GM21576 (cell line): ENCODE data around the gene GALNT14.

Experiments
- ATAC-seq: cut with Tn5 transposase; IDR thresholded peaks from one replicate; pipeline ENCODE4 v1.9.1; 2021; ENCODE audit warnings: mild to moderate bottlenecking, moderate library complexity; ENCODE audit not compliant: unreplicated experiment

GALNT14 gene

DNA sequence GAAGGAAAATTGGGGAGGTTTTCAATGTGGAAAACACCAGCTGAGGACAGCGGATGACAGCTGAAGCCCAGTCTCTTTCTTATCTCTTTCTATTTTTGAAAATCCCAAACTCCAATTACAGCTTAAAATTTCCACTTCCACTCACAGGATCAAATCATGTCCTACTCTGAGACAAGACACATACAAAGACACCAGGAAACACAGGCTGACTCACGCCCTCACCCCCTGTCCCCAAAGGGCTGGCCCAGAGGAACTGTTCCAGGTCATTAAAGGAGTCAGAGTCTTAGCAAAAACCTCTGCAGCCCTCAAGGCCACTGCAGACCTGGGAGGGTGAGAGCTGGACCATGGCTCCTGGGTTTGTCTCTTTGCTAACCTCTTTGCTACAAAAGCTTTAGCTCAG, 187.9 kb downstream of the GALNT14 start:
- ATAC-seq = no peak

DNA sequence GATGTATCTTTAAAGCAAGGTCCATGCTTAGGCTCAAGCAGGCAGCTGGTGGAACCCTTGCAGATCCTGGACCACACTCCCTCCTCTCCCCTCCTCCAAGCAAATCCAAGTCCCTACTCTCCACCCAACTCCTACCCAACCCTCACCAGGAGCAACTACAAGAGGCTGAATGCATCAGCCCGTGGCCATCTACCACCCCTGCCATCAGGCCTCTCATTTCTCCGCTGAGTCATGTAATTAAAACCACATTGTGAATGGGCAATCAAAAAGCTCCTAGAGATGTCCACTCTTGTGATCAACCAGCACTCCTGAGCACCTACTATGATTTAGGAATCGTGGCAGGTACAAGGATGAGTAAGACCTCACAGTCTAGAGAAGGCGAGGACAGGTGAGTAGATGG, 188.8 kb downstream of the GALNT14 start:
- no peak for ATAC-seq

DNA sequence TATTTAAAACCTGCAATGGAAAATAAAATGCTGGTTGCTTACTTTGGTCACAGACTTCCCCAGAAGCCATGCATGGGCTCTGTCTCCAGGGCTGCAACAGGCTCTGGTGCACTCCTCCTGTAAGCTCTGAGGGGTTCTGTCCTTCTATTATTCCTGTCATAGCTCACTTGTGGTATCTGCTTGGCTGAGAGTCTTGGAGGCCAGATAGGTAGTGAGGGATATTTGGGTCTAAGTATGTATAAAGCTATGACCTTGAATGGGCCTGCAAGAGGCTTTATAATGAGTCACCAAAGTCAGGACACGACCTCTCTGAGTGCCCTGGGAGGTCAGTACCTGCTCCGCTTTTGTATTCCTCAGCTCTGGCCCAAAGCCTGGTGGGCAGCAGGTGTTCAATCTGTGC, 189.4 kb downstream of the GALNT14 start:
- ATAC-seq = no peak

DNA sequence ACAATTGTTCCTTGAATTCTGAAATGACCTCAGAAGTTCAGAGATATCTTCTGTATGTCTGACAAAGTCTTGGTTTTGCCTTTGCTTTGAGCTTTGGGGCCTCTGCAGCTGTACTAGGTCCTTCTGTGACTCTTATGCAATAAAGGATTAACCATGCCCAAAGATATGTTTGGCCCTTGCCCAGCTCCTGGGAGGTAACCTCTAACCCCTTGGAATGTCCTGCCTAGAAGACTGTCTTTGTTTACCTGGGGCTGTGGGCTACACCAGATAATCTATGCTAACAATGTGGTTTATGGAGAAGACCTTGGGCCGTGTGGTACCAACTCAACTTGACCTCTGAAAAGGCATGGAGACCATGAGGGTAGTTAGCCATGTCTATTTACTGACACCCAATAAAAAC, 190.1 kb downstream of the GALNT14 start:
- no peak for ATAC-seq

GRCh38 chr2:30947686-30948085, 190.6 kb downstream of the GALNT14 start:
- ATAC-seq = no peak

DNA sequence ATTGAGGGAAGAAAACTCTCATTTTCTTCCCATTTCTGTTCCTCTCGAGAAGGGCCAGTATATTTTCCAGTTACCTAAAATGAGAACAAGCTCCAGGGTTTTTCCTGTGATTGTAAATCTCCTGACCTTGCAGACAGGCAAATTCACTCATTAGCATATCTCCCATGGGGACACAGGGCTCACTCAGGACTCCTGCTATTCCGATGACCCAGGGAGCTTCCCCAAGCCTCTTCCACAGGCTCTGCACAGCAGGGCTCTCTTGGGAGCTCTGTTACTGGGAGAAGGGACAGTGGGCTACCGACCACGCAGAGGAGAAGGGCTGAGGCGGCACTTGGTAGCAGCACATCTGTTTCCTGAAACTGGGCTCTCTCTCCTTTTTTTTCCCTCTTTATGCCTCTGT, 195.8 kb downstream of the GALNT14 start:
- ATAC-seq = no peak

- no peak for ATAC-seq
Measured at GRCh38 chr2:30940839-30941238, 197.4 kb downstream of the GALNT14 start.

DNA sequence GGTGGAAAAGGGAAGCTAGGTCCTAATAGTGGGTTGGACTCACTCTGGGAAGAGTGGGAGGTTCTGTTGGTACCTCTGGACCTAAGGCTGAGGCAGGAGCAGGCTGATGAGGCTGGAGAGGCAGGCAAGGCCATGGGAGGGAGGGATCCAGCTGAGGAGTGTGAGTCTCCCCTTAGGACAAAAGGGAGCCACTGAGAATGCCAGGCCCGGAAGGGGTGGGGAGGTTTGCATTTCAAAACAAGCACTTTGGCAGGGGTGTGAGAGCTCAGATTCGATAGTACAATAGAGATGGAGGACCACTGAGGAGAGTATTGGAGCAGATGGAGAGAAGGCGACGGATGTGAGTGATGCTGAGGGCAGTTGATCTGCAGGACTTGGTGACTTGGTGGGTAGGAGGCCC, 198.9 kb downstream of the GALNT14 start:
- no peak for ATAC-seq

DNA sequence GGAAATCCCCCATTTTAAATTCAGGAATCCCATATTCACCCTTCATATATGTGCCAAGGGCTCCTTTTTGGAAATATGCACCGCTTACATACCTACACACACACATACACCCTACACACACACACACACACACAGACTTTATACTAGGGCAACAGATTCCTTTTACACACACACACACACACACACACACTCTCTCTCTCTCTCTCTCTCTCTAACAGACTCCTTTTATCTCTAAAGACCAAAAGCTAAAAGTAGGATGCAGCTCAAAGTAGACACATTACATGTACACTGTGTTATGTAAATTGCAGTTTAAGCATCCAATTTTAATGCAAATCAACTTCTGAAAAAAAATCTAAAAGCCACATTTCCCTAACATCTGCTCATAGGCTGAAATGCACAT, 200.0 kb downstream of the GALNT14 start:
- no peak for ATAC-seq

DNA sequence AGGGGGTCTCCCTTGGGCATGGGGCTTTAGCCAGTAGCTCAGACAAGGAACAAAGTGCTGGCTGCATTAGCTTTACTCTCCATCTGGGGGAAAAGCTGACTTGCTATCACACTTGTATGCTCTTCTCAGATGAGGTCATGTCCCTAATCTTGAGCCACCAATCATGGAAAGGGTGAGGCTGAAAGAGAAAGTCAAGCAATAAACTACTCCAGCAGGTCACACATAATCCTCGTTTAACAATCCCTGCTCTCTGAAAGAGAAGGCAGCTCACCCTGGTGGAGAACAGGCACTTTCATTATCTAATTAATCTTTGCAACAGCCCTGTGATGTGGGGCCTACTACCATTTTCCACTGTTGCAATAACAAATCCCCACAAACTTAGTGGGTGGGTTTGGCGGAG, 201.3 kb downstream of the GALNT14 start:
- ATAC-seq = no peak

DNA sequence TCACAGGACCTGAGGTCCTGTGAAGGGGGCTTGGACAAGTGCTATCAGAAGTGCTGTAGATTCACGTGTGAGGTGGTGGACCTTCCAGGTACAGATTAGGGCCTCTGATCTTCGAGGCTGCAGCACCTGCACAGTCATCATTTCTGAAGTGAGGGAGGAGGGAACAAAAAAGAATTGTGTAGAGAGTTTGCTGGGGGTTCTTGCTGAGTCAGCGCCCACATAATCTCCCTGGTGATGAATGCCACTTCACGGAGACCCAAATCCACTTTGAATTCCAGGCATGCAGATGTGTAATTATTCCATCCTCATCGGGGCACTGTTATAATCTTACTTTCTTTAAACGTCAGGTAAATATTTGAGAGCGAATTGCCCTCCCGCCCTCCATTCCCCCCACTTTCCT, 202.4 kb downstream of the GALNT14 start:
- no peak for ATAC-seq

- no peak for ATAC-seq
Measured at GRCh38 chr2:30934066-30934465, 204.2 kb downstream of the GALNT14 start.

GRCh38 chr2:30933496-30933895, 204.7 kb downstream of the GALNT14 start:
- ATAC-seq = no peak

DNA sequence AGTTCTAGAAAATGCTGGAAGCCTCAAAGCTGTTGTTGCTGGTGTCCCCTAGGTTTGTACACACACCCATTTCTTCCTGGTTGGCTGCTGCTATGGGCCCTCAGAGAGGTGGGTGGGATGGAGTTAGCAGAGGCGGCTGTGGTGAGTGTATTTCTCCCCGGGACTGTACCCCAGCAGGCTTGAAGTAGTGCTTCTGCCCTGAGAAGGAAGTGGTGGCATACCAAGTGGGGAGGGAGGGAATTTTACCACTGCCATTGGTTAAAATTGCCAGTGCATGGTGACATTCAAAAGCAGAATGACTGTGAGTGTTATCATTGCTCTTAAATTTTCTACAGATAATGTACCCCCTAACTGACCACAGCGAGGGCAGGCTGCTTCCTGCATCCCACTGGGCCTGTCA, 205.4 kb downstream of the GALNT14 start:
- no peak for ATAC-seq

- no peak for ATAC-seq
Measured at GRCh38 chr2:30931841-30932407, 206.3 kb downstream of the GALNT14 start.

DNA sequence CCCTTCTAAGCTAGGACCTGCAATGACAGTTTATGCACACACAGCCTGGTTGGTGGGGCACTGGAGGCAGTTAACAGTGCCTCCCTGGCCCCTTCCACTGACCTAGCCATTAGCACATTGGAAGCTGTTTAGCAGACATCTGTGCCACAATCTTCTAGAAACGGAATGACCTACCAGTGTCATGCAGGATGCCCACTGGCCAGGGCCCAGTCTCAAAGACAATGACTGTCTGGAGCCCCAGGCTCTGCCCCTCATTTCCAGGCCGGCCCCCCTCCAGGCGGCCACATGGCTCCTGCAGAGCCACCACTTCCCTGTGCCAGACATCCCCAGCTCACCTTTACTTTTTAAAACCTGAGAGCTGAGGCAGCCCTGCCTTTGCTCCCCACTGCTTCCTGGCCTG, 207.5 kb downstream of the GALNT14 start:
- no peak for ATAC-seq

- ATAC-seq = no peak
Measured at GRCh38 chr2:30927465-30928075, 210.7 kb downstream of the GALNT14 start.

DNA sequence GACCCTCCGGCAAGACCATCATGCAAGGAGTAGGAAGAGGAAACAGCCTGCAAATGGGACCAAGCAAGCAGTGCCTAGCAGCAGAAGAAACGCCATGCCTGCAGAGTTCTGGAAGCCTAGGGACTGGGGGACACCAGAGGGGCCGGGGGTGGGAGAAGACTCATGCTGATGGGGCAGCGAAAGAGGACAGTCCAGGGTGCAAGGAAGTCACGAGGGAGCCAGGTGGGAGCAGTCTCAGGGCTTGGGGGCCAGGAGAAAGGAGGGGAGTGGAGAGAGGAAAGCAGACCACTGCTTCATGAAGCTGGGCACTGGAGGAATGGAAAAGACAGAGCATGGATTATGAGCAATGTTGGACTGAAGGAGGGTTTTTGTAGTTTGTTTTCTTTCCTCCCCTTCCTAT, 211.6 kb downstream of the GALNT14 start:
- no peak for ATAC-seq

- ATAC-seq = no peak
Measured at GRCh38 chr2:30923623-30924022, 214.6 kb downstream of the GALNT14 start.

GRCh38 chr2:30920511-30920910, 217.7 kb downstream of the GALNT14 start:
- no peak for ATAC-seq

GRCh38 chr2:30915486-30915885, 222.8 kb downstream of the GALNT14 start:
- ATAC-seq = no peak

DNA sequence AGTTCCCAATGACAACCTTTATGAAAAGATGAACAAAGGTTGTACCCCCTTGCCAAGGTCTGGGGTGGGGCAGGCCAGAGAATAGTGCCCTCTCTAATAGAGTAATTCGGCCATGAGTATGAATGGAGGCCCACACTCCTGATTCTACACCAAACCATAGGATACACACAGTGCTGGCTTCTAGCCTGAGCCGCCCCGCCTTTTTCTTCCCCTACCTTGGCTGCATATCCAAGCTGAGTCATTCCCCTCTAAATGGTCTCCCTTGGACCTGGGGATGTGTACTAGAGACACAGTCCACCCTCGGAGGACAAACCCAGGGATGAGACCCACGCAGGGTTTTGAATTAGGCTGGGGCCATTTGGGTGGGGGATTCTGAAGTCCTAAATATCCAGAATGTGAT, 223.8 kb downstream of the GALNT14 start:
- no peak for ATAC-seq

DNA sequence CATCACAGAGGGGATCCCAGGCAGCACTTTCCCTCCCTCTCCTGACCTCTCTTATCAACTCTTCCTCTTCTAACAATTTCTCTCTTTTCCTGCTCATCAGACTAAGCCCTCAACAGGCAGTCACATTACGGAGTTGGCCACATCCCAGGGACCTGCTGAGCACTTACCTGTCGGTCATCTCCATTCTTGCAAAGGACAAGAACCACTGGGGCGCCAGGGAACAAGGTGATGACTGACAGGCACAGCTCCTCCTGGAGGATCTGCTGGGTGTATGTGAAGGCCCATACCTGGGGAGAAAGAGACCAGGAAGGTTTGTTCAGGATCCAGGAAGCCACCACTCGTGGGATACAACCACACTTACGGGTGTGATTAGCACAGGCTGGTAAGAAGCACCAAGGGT, 226.2 kb downstream of the GALNT14 start:
- ATAC-seq = no peak
